ENCODE results near the gene PRCP.

DNA sequence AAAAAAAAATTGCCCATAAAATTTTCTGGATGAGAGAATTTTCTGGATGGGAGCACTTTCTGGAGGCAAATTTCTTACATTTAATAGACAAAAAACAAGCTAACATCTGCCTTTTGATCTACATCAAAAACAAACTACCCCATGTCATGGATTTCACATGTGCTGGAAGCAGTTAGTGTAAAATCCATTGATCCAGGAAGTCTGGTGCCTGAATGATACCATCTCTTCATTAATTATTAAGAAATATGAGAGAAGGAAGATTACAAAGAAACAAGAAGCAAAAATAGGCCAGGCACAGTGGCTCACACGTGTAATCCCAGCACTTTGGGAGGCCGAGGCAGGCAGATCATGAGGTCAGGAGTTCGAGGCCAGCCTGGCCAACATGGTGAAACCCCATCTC, 113.4 kb downstream of the PRCP start:
- TF ChIP-seq ETV6 (CRISPR knock-in tag; IDR thresholded peaks at IDR 0.05), result no peak
- TF ChIP-seq, protein P1, sequence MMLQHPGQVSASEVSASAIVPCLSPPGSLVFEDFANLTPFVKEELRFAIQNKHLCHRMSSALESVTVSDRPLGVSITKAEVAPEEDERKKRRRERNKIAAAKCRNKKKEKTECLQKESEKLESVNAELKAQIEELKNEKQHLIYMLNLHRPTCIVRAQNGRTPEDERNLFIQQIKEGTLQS (CRISPR knock-in tag; conservative IDR thresholded peaks at IDR 0.05), result no peak
- TF ChIP-seq CBFB (CRISPR knock-in tag; IDR thresholded peaks at IDR 0.05; ENCODE audit: low read depth), result no peak
- no peak for TF ChIP-seq HMGA2 (CRISPR knock-in tag; IDR thresholded peaks at IDR 0.05)
- TF ChIP-seq, protein P2, sequence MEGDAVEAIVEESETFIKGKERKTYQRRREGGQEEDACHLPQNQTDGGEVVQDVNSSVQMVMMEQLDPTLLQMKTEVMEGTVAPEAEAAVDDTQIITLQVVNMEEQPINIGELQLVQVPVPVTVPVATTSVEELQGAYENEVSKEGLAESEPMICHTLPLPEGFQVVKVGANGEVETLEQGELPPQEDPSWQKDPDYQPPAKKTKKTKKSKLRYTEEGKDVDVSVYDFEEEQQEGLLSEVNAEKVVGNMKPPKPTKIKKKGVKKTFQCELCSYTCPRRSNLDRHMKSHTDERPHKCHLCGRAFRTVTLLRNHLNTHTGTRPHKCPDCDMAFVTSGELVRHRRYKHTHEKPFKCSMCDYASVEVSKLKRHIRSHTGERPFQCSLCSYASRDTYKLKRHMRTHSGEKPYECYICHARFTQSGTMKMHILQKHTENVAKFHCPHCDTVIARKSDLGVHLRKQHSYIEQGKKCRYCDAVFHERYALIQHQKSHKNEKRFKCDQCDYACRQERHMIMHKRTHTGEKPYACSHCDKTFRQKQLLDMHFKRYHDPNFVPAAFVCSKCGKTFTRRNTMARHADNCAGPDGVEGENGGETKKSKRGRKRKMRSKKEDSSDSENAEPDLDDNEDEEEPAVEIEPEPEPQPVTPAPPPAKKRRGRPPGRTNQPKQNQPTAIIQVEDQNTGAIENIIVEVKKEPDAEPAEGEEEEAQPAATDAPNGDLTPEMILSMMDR (IDR thresholded peaks at IDR 0.05), result no peak
- TF ChIP-seq, protein P3, sequence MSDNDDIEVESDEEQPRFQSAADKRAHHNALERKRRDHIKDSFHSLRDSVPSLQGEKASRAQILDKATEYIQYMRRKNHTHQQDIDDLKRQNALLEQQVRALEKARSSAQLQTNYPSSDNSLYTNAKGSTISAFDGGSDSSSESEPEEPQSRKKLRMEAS (CRISPR knock-in tag; IDR thresholded peaks at IDR 0.05), result no peak
- no peak for TF ChIP-seq NR2C2 (CRISPR knock-in tag; IDR thresholded peaks at IDR 0.05)
- TF ChIP-seq, protein P4, sequence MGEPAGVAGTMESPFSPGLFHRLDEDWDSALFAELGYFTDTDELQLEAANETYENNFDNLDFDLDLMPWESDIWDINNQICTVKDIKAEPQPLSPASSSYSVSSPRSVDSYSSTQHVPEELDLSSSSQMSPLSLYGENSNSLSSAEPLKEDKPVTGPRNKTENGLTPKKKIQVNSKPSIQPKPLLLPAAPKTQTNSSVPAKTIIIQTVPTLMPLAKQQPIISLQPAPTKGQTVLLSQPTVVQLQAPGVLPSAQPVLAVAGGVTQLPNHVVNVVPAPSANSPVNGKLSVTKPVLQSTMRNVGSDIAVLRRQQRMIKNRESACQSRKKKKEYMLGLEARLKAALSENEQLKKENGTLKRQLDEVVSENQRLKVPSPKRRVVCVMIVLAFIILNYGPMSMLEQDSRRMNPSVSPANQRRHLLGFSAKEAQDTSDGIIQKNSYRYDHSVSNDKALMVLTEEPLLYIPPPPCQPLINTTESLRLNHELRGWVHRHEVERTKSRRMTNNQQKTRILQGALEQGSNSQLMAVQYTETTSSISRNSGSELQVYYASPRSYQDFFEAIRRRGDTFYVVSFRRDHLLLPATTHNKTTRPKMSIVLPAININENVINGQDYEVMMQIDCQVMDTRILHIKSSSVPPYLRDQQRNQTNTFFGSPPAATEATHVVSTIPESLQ (CRISPR knock-in tag; IDR thresholded peaks at IDR 0.05), result no peak
- TF ChIP-seq FOXJ3 (CRISPR knock-in tag; IDR thresholded peaks at IDR 0.05; ENCODE audit: borderline replicate concordance), result no peak
- TF ChIP-seq, protein P5, sequence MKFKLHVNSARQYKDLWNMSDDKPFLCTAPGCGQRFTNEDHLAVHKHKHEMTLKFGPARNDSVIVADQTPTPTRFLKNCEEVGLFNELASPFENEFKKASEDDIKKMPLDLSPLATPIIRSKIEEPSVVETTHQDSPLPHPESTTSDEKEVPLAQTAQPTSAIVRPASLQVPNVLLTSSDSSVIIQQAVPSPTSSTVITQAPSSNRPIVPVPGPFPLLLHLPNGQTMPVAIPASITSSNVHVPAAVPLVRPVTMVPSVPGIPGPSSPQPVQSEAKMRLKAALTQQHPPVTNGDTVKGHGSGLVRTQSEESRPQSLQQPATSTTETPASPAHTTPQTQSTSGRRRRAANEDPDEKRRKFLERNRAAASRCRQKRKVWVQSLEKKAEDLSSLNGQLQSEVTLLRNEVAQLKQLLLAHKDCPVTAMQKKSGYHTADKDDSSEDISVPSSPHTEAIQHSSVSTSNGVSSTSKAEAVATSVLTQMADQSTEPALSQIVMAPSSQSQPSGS (CRISPR knock-in tag; IDR thresholded peaks at IDR 0.05; ENCODE audit: borderline replicate concordance, low read depth), result no peak
- TF ChIP-seq, protein P6, sequence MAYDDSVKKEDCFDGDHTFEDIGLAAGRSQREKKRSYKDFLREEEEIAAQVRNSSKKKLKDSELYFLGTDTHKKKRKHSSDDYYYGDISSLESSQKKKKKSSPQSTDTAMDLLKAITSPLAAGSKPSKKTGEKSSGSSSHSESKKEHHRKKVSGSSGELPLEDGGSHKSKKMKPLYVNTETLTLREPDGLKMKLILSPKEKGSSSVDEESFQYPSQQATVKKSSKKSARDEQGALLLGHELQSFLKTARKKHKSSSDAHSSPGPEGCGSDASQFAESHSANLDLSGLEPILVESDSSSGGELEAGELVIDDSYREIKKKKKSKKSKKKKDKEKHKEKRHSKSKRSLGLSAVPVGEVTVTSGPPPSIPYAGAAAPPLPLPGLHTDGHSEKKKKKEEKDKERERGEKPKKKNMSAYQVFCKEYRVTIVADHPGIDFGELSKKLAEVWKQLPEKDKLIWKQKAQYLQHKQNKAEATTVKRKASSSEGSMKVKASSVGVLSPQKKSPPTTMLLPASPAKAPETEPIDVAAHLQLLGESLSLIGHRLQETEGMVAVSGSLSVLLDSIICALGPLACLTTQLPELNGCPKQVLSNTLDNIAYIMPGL (CRISPR knock-in tag; IDR thresholded peaks at IDR 0.05), result no peak
- no peak for TF ChIP-seq ESRRA (CRISPR knock-in tag; IDR thresholded peaks at IDR 0.05; ENCODE audit: borderline replicate concordance)
- no peak for TF ChIP-seq JUN (CRISPR knock-in tag; IDR thresholded peaks at IDR 0.05)
